ENCODE data around the gene CCNL2.

DNA sequence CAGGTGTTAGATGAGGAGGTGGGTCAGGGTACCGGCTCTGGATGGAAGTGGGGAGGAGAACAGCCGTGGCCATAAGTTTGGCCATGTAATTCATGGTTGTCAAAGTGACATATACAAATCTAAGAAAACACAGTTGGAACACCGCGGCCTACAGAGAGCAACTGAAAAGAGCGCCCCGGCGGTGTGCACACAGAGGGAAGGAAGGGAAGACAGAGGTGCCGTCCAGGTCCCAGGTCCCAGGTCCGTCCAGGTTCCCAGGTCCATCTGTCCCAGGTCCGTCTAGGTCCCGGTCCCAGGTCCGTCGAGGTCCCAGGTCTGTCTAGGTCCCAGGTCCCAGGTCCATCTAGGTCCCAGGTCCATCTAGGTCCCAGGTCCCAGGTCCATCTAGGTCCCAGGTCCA is 12.5 kb upstream of the CCNL2 start:
- TF ChIP-seq, protein P1, sequence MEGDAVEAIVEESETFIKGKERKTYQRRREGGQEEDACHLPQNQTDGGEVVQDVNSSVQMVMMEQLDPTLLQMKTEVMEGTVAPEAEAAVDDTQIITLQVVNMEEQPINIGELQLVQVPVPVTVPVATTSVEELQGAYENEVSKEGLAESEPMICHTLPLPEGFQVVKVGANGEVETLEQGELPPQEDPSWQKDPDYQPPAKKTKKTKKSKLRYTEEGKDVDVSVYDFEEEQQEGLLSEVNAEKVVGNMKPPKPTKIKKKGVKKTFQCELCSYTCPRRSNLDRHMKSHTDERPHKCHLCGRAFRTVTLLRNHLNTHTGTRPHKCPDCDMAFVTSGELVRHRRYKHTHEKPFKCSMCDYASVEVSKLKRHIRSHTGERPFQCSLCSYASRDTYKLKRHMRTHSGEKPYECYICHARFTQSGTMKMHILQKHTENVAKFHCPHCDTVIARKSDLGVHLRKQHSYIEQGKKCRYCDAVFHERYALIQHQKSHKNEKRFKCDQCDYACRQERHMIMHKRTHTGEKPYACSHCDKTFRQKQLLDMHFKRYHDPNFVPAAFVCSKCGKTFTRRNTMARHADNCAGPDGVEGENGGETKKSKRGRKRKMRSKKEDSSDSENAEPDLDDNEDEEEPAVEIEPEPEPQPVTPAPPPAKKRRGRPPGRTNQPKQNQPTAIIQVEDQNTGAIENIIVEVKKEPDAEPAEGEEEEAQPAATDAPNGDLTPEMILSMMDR (IDR thresholded peaks at IDR 0.05 in 4 of 5, conservative IDR thresholded peaks at IDR 0.05 in 1 of 5) = no peak
- TF ChIP-seq POLR2A (IDR thresholded peaks at IDR 0.05) = no peak
